Activated CD8-positive, alpha-beta T cell treated with anti-CD3 and anti-CD28 coated beads, Interleukin-2, amount 10 ng/mL, durations not matched to agents 7 days and 5 days (primary cell): ENCODE measurements around the gene OR52A1. TPM values are rescaled to one million over a fixed set of nuclear protein-coding genes. Genes with fewer than 3 reads are reported as not detected.
"Not testable (repeated sequence)": the region's sequence is repeated elsewhere in the genome, so short reads cannot be mapped to it uniquely, and the experiment has no call there.

Experiments
- ATAC-seq: fragments of 150-1000 bp; cut with Tn5 transposase; one replicate; pipeline ENCODE4 v1.10.0; 2021; ENCODE audit warnings: moderate library complexity
- CTCF ChIA-PET: fragments of 350-600 bp; sonication (Branson Sonifier 250); formaldehyde crosslinking; loops from one replicate; lab custom pipeline; 2021; ENCODE audit warnings: antibody characterized with exemption; lab: Charles Lee
- POLR2A ChIA-PET: fragments of 350-600 bp; sonication (Branson Sonifier 250); formaldehyde crosslinking; loops from one replicate; lab custom pipeline; 2021; ENCODE audit warnings: antibody characterized with exemption; lab: Charles Lee
- DNase-seq: peaks from one replicate; pipeline ENCODE4 v3.0.0-alpha.2; 2020
- H3K27ac Mint-ChIP-seq: one replicate; pipeline ENCODE4 v1.8.0; 2021; ENCODE audit warnings: mild to moderate bottlenecking, mixed read lengths
- H3K27me3 Mint-ChIP-seq: one replicate; pipeline ENCODE4 v1.8.0; 2021; ENCODE audit warnings: low read depth, mixed read lengths
- H3K36me3 Mint-ChIP-seq: one replicate; pipeline ENCODE4 v1.8.0; 2021; ENCODE audit warnings: low read depth, mixed read lengths
- H3K4me1 Mint-ChIP-seq: one replicate; pipeline ENCODE4 v1.8.0; 2021; ENCODE audit warnings: low read depth, mixed read lengths
- H3K4me3 Mint-ChIP-seq: one replicate; pipeline ENCODE4 v1.8.0; 2021; ENCODE audit warnings: mild to moderate bottlenecking, mixed read lengths
- H3K9me3 Mint-ChIP-seq: one replicate; pipeline ENCODE4 v1.8.0; 2022; ENCODE audit warnings: mixed read lengths; ENCODE audit not compliant: insufficient read depth
- total RNA-seq, 2 experiments: library from RNA; stranded (reverse); gene quantifications; one replicate each; pipeline ENCODE4 v1.2.3, GENCODE V29; 2021

Gene OR52A1
- not detected for total RNA-seq

- Mint-ChIP-seq H3K4me1 (no peaks in the 10 kb centered on the region), H3K27ac (no peak within 1 kb of the TSS), H3K36me3 (no peaks in the 10 kb centered on the region), H3K27me3 (no peaks in the 10 kb centered on the region), H3K9me3 (no peaks in the 10 kb centered on the region), H3K4me3 (no peak within 1 kb of the TSS)
- ATAC-seq (no peak), DNase-seq (no peak)
- POLR2A ChIA-PET: no interaction called here
- CTCF ChIA-PET: no interaction called here
Observed at GRCh38 chr11:5154657-5155056, at the start of gene OR52A1. Gene OR52A1 (minus strand): TSS chr11:5154757. CDS start chr11:5152369, 2,388 bp downstream.

GRCh38 chr11:5203366-5203765, 48.8 kb upstream of the OR52A1 start:
- no peaks in the 10 kb centered on the region for H3K27me3 Mint-ChIP-seq
- no peak for DNase-seq
- no peaks in the 10 kb centered on the region for H3K36me3 Mint-ChIP-seq

GRCh38 chr11:5200582-5200981, 46.0 kb upstream of the OR52A1 start, which contains the start of gene OR51V1:
Gene OR51V1 (minus strand): TSS chr11:5200682. CDS start chr11:5200682, 0 bp downstream.
- Mint-ChIP-seq H3K27ac (no peak within 1 kb of the TSS), H3K36me3 (no peaks in the 10 kb centered on the region), H3K27me3 (no peaks in the 10 kb centered on the region), H3K4me1 (no peaks in the 10 kb centered on the region), H3K9me3 (no peaks in the 10 kb centered on the region), H3K4me3 (no peak within 1 kb of the TSS)
- ChIA-PET CTCF (no interaction called here), POLR2A (no interaction called here)
- ATAC-seq (no peak), DNase-seq (no peak)

More at GRCh38 chr11:5203366-5203765, 48.8 kb upstream of the OR52A1 start:
- no peak overlapping the region for H3K27ac Mint-ChIP-seq
- no peak for ATAC-seq
- no peak overlapping the region for H3K4me3 Mint-ChIP-seq
- POLR2A ChIA-PET: no interaction called here
- H3K4me1 Mint-ChIP-seq: no peaks in the 10 kb centered on the region
- CTCF ChIA-PET: no interaction called here
- no peaks in the 10 kb centered on the region for H3K9me3 Mint-ChIP-seq

- ATAC-seq (no peak), DNase-seq (no peak)
- Mint-ChIP-seq H3K9me3 (no peaks in the 10 kb centered on the region), H3K27ac (no peak overlapping the region), H3K36me3 (no peaks in the 10 kb centered on the region), H3K4me3 (no peak overlapping the region), H3K27me3 (no peaks in the 10 kb centered on the region), H3K4me1 (no peaks in the 10 kb centered on the region)
- ChIA-PET POLR2A (no interaction called here), CTCF (no interaction called here)
Observed at GRCh38 chr11:5198285-5198684, 43.7 kb upstream of the OR52A1 start.

- CTCF ChIA-PET: no interaction called here
- no peaks in the 10 kb centered on the region for H3K9me3 Mint-ChIP-seq
- H3K36me3 Mint-ChIP-seq: no peaks in the 10 kb centered on the region
- H3K27me3 Mint-ChIP-seq: no peaks in the 10 kb centered on the region
- H3K4me3 Mint-ChIP-seq: no peak overlapping the region
- POLR2A ChIA-PET: no interaction called here
- H3K4me1 Mint-ChIP-seq: no peaks in the 10 kb centered on the region
- DNase-seq: no peak
- H3K27ac Mint-ChIP-seq: no peak overlapping the region
- no peak for ATAC-seq
Observed at GRCh38 chr11:5197536-5197935, 43.0 kb upstream of the OR52A1 start.

- ATAC-seq (no peak), DNase-seq (no peak)
- Mint-ChIP-seq H3K9me3 (no peaks in the 10 kb centered on the region), H3K36me3 (no peaks in the 10 kb centered on the region), H3K4me3 (no peak overlapping the region), H3K27me3 (no peaks in the 10 kb centered on the region), H3K4me1 (no peaks in the 10 kb centered on the region), H3K27ac (no peak overlapping the region)
- ChIA-PET CTCF (no interaction called here), POLR2A (no interaction called here)
Observed at GRCh38 chr11:5196731-5197130, 42.2 kb upstream of the OR52A1 start.

GRCh38 chr11:5196067-5196466, 41.5 kb upstream of the OR52A1 start:
- POLR2A ChIA-PET: no interaction called here
- CTCF ChIA-PET: no interaction called here
- ATAC-seq (no peak), DNase-seq (no peak)
- Mint-ChIP-seq H3K36me3 (no peaks in the 10 kb centered on the region), H3K4me3 (no peak overlapping the region), H3K9me3 (no peaks in the 10 kb centered on the region), H3K27ac (no peak overlapping the region), H3K27me3 (no peaks in the 10 kb centered on the region), H3K4me1 (no peaks in the 10 kb centered on the region)

GRCh38 chr11:5192738-5193137, 38.2 kb upstream of the OR52A1 start:
- DNase-seq: no peak
- Mint-ChIP-seq H3K27me3 (no peaks in the 10 kb centered on the region), H3K4me1 (no peaks in the 10 kb centered on the region), H3K9me3 (no peaks in the 10 kb centered on the region), H3K4me3 (no peak overlapping the region), H3K36me3 (no peaks in the 10 kb centered on the region), H3K27ac (no peak overlapping the region)
- no peak for ATAC-seq
- ChIA-PET POLR2A (no interaction called here), CTCF (no interaction called here)

GRCh38 chr11:5188201-5188600, 33.6 kb upstream of the OR52A1 start:
- Mint-ChIP-seq H3K27me3 (no peaks in the 10 kb centered on the region), H3K4me1 (no peaks in the 10 kb centered on the region), H3K36me3 (no peaks in the 10 kb centered on the region), H3K9me3 (no peaks in the 10 kb centered on the region), H3K4me3 (no peak overlapping the region), H3K27ac (no peak overlapping the region)
- DNase-seq: no peak
- no peak for ATAC-seq
- ChIA-PET CTCF (no interaction called here), POLR2A (no interaction called here)

- Mint-ChIP-seq H3K27ac (no peak overlapping the region), H3K4me1 (no peaks in the 10 kb centered on the region), H3K9me3 (no peaks in the 10 kb centered on the region), H3K36me3 (no peaks in the 10 kb centered on the region), H3K27me3 (no peaks in the 10 kb centered on the region), H3K4me3 (no peak overlapping the region)
- ATAC-seq: no peak
- POLR2A ChIA-PET: no interaction called here
- DNase-seq: no peak
- CTCF ChIA-PET: no interaction called here
Observed at GRCh38 chr11:5178046-5178837, 23.7 kb upstream of the OR52A1 start.

- ChIA-PET CTCF (no interaction called here), POLR2A (no interaction called here)
- Mint-ChIP-seq H3K4me1 (no peaks in the 10 kb centered on the region), H3K27me3 (no peaks in the 10 kb centered on the region), H3K9me3 (no peaks in the 10 kb centered on the region), H3K4me3 (no peak overlapping the region), H3K27ac (no peak overlapping the region), H3K36me3 (no peaks in the 10 kb centered on the region)
- ATAC-seq (no peak), DNase-seq (no peak)
Observed at GRCh38 chr11:5174934-5175333, 20.4 kb upstream of the OR52A1 start.

GRCh38 chr11:5171856-5172255, 17.3 kb upstream of the OR52A1 start:
- Mint-ChIP-seq H3K4me3 (no peak overlapping the region), H3K9me3 (no peaks in the 10 kb centered on the region), H3K4me1 (no peaks in the 10 kb centered on the region), H3K27ac (no peak overlapping the region), H3K36me3 (no peaks in the 10 kb centered on the region), H3K27me3 (no peaks in the 10 kb centered on the region)
- ChIA-PET CTCF (no interaction called here), POLR2A (no interaction called here)
- DNase-seq (no peak), ATAC-seq (no peak)

GRCh38 chr11:5165898-5166297, 11.3 kb upstream of the OR52A1 start:
- ATAC-seq, H3K36me3 Mint-ChIP-seq, POLR2A ChIA-PET, H3K4me1 Mint-ChIP-seq, H3K9me3 Mint-ChIP-seq, H3K27ac Mint-ChIP-seq, H3K4me3 Mint-ChIP-seq, CTCF ChIA-PET, DNase-seq, H3K27me3 Mint-ChIP-seq: not testable (repeated sequence)
